NCI-H526 (cell line): ENCODE results near the gene RXRB.
"Not testable (repeated sequence)": the region's sequence is repeated elsewhere in the genome, so short reads cannot be mapped to it uniquely, and the experiment has no call there.

ENCODE experiments used
- DNase-seq, 2 experiments: peaks; one replicate each; lab custom pipeline; 2025; lab: John Stamatoyannopoulos, UW

RXRB gene

GRCh38 chr6:33163540-33163939 lies 36.9 kb downstream of the RXRB start:
- no peak for DNase-seq

- DNase-seq = peak; percentile 40 to 79
These were observed 38.8 kb downstream of the RXRB start for GRCh38 chr6:33161354-33162331.

GRCh38 chr6:33160728-33161344 lies 39.6 kb downstream of the RXRB start:
- DNase-seq = no peak

GRCh38 chr6:33160096-33160495 lies 40.4 kb downstream of the RXRB start:
- no peak for DNase-seq

- DNase-seq = no peak
These were observed 43.5 kb downstream of the RXRB start for GRCh38 chr6:33156964-33157363.

GRCh38 chr6:33156561-33156960 lies 43.9 kb downstream of the RXRB start:
- DNase-seq = no peak

GRCh38 chr6:33154349-33154748 lies 46.1 kb downstream of the RXRB start:
- no peak for DNase-seq

GRCh38 chr6:33151050-33151449 lies 49.4 kb downstream of the RXRB start:
- DNase-seq = no peak

- not testable (repeated sequence) for DNase-seq
These were observed 49.9 kb downstream of the RXRB start for GRCh38 chr6:33150560-33150959.

GRCh38 chr6:33147807-33148666 lies 52.4 kb downstream of the RXRB start:
- peak; percentile 24 to 58 for DNase-seq

- peak; percentile 14 to 55 for DNase-seq
These were observed 56.1 kb downstream of the RXRB start for GRCh38 chr6:33144373-33144772.
